A549 (cell line): ENCODE data around the gene METTL2B. TPM values are rescaled to one million over a fixed set of nuclear protein-coding genes. Genes with fewer than 3 reads are reported as not detected.
A peak's percentile ranks its signal among the peaks of the same experiment; 100 is the strongest.

Experiments used
- ATAC-seq, 2 experiments: fragments of 200-7000 bp in 1 of 2; fragments of >200 bp in 1 of 2; cut with Nextera tagmentation in 1 of 2; cut with Tn5 transposase in 1 of 2; 3 replicates each; pipeline versions ENCODE4 v1.8.0 to v1.9.1; 2018 to 2020; ENCODE audit warnings: mild to moderate bottlenecking in 1 of 2, moderate library complexity in 1 of 2
- CTCF ChIA-PET: fragments of 300-600 bp; sonication (Branson Sonifier 250); formaldehyde crosslinking; extraction: SDS; loops from one replicate; lab custom pipeline; 2021; ENCODE audit warnings: antibody characterized with exemption, inconsistent platforms; lab: Yijun Ruan, JAX
- POLR2A ChIA-PET: fragments of 350-600 bp; formaldehyde crosslinking; extraction: SDS; loops from one replicate; lab custom pipeline; 2021; ENCODE audit warnings: antibody characterized with exemption, inconsistent platforms; lab: Yijun Ruan, JAX
- DNase-seq, 2 experiments: peaks; one replicate each; pipeline versions ENCODE4 v3.0.0 to v3.0.0-alpha.2; 2011 to 2016; ENCODE audit warnings: low read depth in 1 of 2, low spot score in 1 of 2
- FAIRE-seq: peaks from 2 replicates; lab custom pipeline; 2011; peaks lifted over from hg19 to GRCh38; lab: Jason Lieb, UNC
- H3K27ac ChIP-seq, 2 experiments: fragments of >200 bp; sonication (Bioruptor Twin); formaldehyde crosslinking; 3 replicates each; pipeline ENCODE4 v1.5.1; 2016 to 2017
- H3K4me1 ChIP-seq: fragments of >200 bp; sonication (Bioruptor Twin); formaldehyde crosslinking; 3 replicates; pipeline ENCODE4 v1.6.1; 2016
- H3K4me2 ChIP-seq: fragments of >200 bp; sonication (Bioruptor Twin); formaldehyde crosslinking; 3 replicates; pipeline ENCODE4 v1.6.1; 2016
- H3K4me3 ChIP-seq: fragments of >200 bp; sonication (Bioruptor Twin); formaldehyde crosslinking; 3 replicates; pipeline ENCODE4 v1.5.1; 2016
- H3K9me3 ChIP-seq: fragments of >200 bp; sonication (Bioruptor Twin); formaldehyde crosslinking; 3 replicates; pipeline ENCODE4 v1.6.1; 2016
- BCL3 ChIP-seq: fragments of >200 bp; sonication (Bioruptor Twin); formaldehyde crosslinking; IDR thresholded peaks from 3 replicates; pipeline ENCODE4 v1.6.1; 2016
- BHLHE40 ChIP-seq: IDR thresholded peaks from 2 replicates; pipeline ENCODE4 v1.6.1; 2012; ENCODE audit warnings: low read depth, low read length, inconsistent platforms
- CHD2 ChIP-seq: fragments of 150-350 bp; IDR thresholded peaks from 2 replicates; pipeline ENCODE4 v1.6.1; 2014; ENCODE audit warnings: low read length; ENCODE audit not compliant: partially characterized antibody
- CHD4 ChIP-seq: fragments of 200-600 bp; sonication (generic); IDR thresholded peaks from 2 replicates; pipeline ENCODE4 v1.6.1; 2016; ENCODE audit warnings: antibody characterized with exemption, mild to moderate bottlenecking, borderline replicate concordance
- CTCF ChIP-seq: fragments of >200 bp; sonication (Bioruptor Twin); formaldehyde crosslinking; IDR thresholded peaks from 3 replicates; pipeline ENCODE4 v1.5.1; 2016
- EHF ChIP-seq: fragments of 250-450 bp; sonication (Bioruptor Pico); IDR thresholded peaks from 2 replicates; pipeline ENCODE4 v1.5.0; 2020; ENCODE audit warnings: mild to moderate bottlenecking
- ESRRA ChIP-seq: fragments of 150-350 bp; IDR thresholded peaks from 2 replicates; pipeline ENCODE4 v1.6.1; 2014; ENCODE audit warnings: mild to moderate bottlenecking, low read length, borderline replicate concordance
- FOXS1 ChIP-seq: fragments of 250-450 bp; sonication (Bioruptor Pico); IDR thresholded peaks from 2 replicates; pipeline ENCODE4 v1.5.0; 2020; ENCODE audit warnings: mild to moderate bottlenecking, moderate library complexity
- HES2 ChIP-seq: fragments of >200 bp; sonication (Bioruptor Twin); formaldehyde crosslinking; IDR thresholded peaks from 2 replicates; pipeline ENCODE4 v1.6.1; 2016
- HEYL ChIP-seq: fragments of 250-450 bp; sonication (Bioruptor Pico); IDR thresholded peaks from 2 replicates; pipeline ENCODE4 v1.8.0; 2021; ENCODE audit warnings: mild to moderate bottlenecking, moderate library complexity
- HMGXB4 ChIP-seq: fragments of 250-450 bp; sonication (Bioruptor Pico); IDR thresholded peaks from 2 replicates; pipeline ENCODE4 v1.5.0; 2021; ENCODE audit warnings: mild to moderate bottlenecking, moderate library complexity, borderline replicate concordance
- JUN ChIP-seq, 2 experiments: fragments of >200 bp; sonication (Bioruptor Twin); formaldehyde crosslinking; IDR thresholded peaks; 2 replicates in 1 of 2; 3 replicates in 1 of 2; pipeline ENCODE4 v1.6.1; 2016 to 2017
- JUNB ChIP-seq: fragments of >200 bp; sonication (Bioruptor Twin); formaldehyde crosslinking; IDR thresholded peaks from 2 replicates; pipeline ENCODE4 v1.6.1; 2016
- KDM1A ChIP-seq: fragments of 200-600 bp; sonication (generic); IDR thresholded peaks from 2 replicates; pipeline ENCODE4 v1.6.1; 2016; ENCODE audit warnings: low read depth, mild to moderate bottlenecking
- NPAS2 ChIP-seq: fragments of 250-450 bp; sonication (Bioruptor Pico); IDR thresholded peaks from 2 replicates; pipeline ENCODE4 v1.8.0; 2022; ENCODE audit warnings: mild to moderate bottlenecking, moderate library complexity, borderline replicate concordance
- NR3C1 ChIP-seq: fragments of >200 bp; sonication (Bioruptor Twin); formaldehyde crosslinking; IDR thresholded peaks from 3 replicates; pipeline ENCODE4 v1.6.1; 2017
- POLR2A ChIP-seq: IDR thresholded peaks from 2 replicates; pipeline ENCODE4 v1.6.1; 2012; ENCODE audit warnings: mild to moderate bottlenecking, low read length
- POLR2AphosphoS2 ChIP-seq: conservative IDR thresholded peaks from 2 replicates; pipeline ENCODE4 v1.6.1; 2012; ENCODE audit warnings: low read length, improper control_type of control experiment, inconsistent platforms
- RARB ChIP-seq: fragments of 250-450 bp; sonication (Bioruptor Pico); IDR thresholded peaks from 2 replicates; pipeline ENCODE4 v1.8.0; 2021; ENCODE audit warnings: mild to moderate bottlenecking, moderate library complexity
- RCOR1 ChIP-seq: fragments of 150-350 bp; IDR thresholded peaks from 2 replicates; pipeline ENCODE4 v1.6.1; 2014; ENCODE audit warnings: antibody characterized with exemption, low read length, low read depth
- SMC3 ChIP-seq: fragments of >200 bp; sonication (Bioruptor Twin); formaldehyde crosslinking; IDR thresholded peaks from 3 replicates; pipeline ENCODE4 v1.6.1; 2018; ENCODE audit warnings: inconsistent platforms
- SREBF2 ChIP-seq: fragments of 450-650 bp; IDR thresholded peaks from 2 replicates; pipeline ENCODE4 v1.6.1; 2014; ENCODE audit warnings: mild to moderate bottlenecking, moderate library complexity
- TFCP2L1 ChIP-seq: fragments of 250-450 bp; sonication (Bioruptor Pico); IDR thresholded peaks from 2 replicates; pipeline ENCODE4 v1.5.0; 2021; ENCODE audit warnings: mild to moderate bottlenecking
- TP53 ChIP-seq: fragments of 250-450 bp; sonication (Bioruptor Pico); IDR thresholded peaks from 2 replicates; pipeline ENCODE4 v1.5.0; 2021; ENCODE audit warnings: mild to moderate bottlenecking, moderate library complexity
- ZFP36 ChIP-seq: fragments of 450-650 bp; IDR thresholded peaks from 2 replicates; pipeline ENCODE4 v1.6.1; 2014; ENCODE audit warnings: borderline replicate concordance; ENCODE audit not compliant: partially characterized antibody
- ZNF302 ChIP-seq: fragments of 250-450 bp; sonication (Bioruptor Pico); IDR thresholded peaks from 2 replicates; pipeline ENCODE4 v1.9.0; 2021; ENCODE audit warnings: inconsistent platforms, mild to moderate bottlenecking, moderate library complexity
- WGBS: methylation state at CpG from one replicate; pipeline ENCODE4 v1.1.6; 2017; ENCODE audit errors: missing lambda C conversion rate; 5-methylcytosine and 5-hydroxymethylcytosine counted together
- polyA plus RNA-seq, 4 experiments: library from polyadenylated mRNA; depleted of rRNA in 3 of 4; stranded (reverse); fragments of >200 nt; fragmentation: RNase III in 1 of 4; extraction: RNeasy Plus Mini Kit Qiagen cat#74134 plus additional on column Dnase treatment in 1 of 4; gene quantifications; 2 replicates in 3 of 4; 3 replicates in 1 of 4; pipeline ENCODE4 v1.2.3, GENCODE V29; 2011 to 2017
- TF ChIP-seq, protein P1 (sequence below): fragments of 250-450 bp; sonication (Bioruptor Pico); IDR thresholded peaks from 2 replicates; pipeline ENCODE4 v1.5.0; 2020; ENCODE audit warnings: low read depth, mild to moderate bottlenecking, moderate library complexity

Gene METTL2B
- polyA plus RNA-seq, 2 of the 4 experiments (the other 2 are of a cell fraction) = 25.9 to 49.1 TPM

DNA sequence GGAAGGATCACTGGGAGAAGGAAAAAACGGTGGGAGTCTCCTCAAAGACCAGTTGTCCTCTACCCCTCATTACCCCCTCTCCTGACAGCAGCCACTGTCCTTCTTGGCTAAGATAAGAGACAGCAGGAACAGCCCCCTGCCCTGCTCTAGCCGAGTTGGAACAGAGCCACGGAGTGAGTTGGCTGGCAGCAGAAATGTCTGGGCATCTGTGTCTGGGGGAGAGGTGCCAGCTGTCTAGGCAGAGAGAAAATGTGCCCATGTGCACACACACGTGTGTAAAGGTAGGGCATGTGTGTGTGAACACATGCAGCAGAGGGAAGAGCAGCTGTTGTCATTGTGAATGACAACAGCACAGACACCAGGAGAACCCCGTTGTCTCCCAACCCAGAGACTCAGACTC, 30.2 kb upstream of the METTL2B start:
- WGBS = 57% methylated on average over 5 of the region's 5 CpGs
- H3K27ac ChIP-seq = peak overlapping the region; percentile 23 to 48; a peak in 5 of 6 replicates
- TF ChIP-seq KDM1A (no peak), HEYL (CRISPR knock-in tag) (no peak), TP53 (CRISPR knock-in tag) (no peak), POLR2AphosphoS2 (no peak), HMGXB4 (CRISPR knock-in tag) (no peak), SREBF2 (no peak), CHD4 (no peak), FOXS1 (CRISPR knock-in tag) (no peak), HES2 (no peak), EHF (CRISPR knock-in tag) (no peak), ESRRA (no peak), CHD2 (no peak), CTCF (no peak), NR3C1 (no peak)
- TF ChIP-seq, protein P1, sequence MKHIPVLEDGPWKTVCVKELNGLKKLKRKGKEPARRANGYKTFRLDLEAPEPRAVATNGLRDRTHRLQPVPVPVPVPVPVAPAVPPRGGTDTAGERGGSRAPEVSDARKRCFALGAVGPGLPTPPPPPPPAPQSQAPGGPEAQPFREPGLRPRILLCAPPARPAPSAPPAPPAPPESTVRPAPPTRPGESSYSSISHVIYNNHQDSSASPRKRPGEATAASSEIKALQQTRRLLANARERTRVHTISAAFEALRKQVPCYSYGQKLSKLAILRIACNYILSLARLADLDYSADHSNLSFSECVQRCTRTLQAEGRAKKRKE (CRISPR knock-in tag) = no peak
- no peak for DNase-seq
- FAIRE-seq = no peak
- no peak overlapping the region for H3K4me2 ChIP-seq
- POLR2A ChIA-PET = no interaction called here
- ATAC-seq = peak; percentile 24 to 30; a peak in 3 of 6 replicates
- H3K4me3 ChIP-seq = no peak overlapping the region
- no peaks in the 10 kb centered on the region for H3K9me3 ChIP-seq
- CTCF ChIA-PET = interaction anchor here (1.0 to 1.6 kb wide), 4 partner anchors 13 to 20 kb away, joined by 3 to 8 read pairs (median 4); no protein-coding TSS in a partner anchor
- H3K4me1 ChIP-seq = peaks cover 25% of the 10 kb centered on the region

GRCh38 chr7:128447941-128448564, 28.5 kb upstream of the METTL2B start:
- ATAC-seq (no peak), DNase-seq (no peak), FAIRE-seq (no peak)
- WGBS = 68% methylated on average over 4 of the region's 4 CpGs
- peaks cover 10% of the 10 kb centered on the region for H3K4me1 ChIP-seq
- no peaks in the 10 kb centered on the region for H3K9me3 ChIP-seq
- H3K4me3 ChIP-seq = no peak overlapping the region
- ChIA-PET POLR2A (no interaction called here), CTCF (interaction anchor here (0.8 to 2.4 kb wide), 8 partner anchors 12 to 435 kb away, joined by 3 to 9 read pairs (median 4); no protein-coding TSS in a partner anchor)
- H3K27ac ChIP-seq = peak overlapping the region; percentile 7 to 45; a peak in 2 of 6 replicates
- H3K4me2 ChIP-seq = no peak overlapping the region
- TF ChIP-seq ZNF302 (CRISPR knock-in tag) = no peak
- no peak for TF ChIP-seq TFCP2L1 (CRISPR knock-in tag)
- TF ChIP-seq POLR2AphosphoS2 = no peak
- no peak for TF ChIP-seq RARB
- no peak for TF ChIP-seq RCOR1
- TF ChIP-seq BHLHE40 = no peak
- TF ChIP-seq HEYL (CRISPR knock-in tag) = no peak
- TF ChIP-seq JUNB = no peak
- no peak for TF ChIP-seq BCL3
- no peak for TF ChIP-seq CTCF
- no peak for TF ChIP-seq POLR2A
- TF ChIP-seq SMC3 = no peak
- no peak for TF ChIP-seq HMGXB4 (CRISPR knock-in tag)
- TF ChIP-seq NPAS2 (CRISPR knock-in tag) = no peak
- no peak for TF ChIP-seq JUN (IDR thresholded peaks at IDR 0.05)
- no peak for TF ChIP-seq ZFP36
